Measurements from ENCODE around the gene SPSB1. TPM values are rescaled to one million over a fixed set of nuclear protein-coding genes. Genes with fewer than 3 reads are reported as not detected.

The SPSB1 gene
- total RNA-seq, 4 donors from 2014 or later, result 33.5 to 111 (median 76.3) TPM

DNA sequence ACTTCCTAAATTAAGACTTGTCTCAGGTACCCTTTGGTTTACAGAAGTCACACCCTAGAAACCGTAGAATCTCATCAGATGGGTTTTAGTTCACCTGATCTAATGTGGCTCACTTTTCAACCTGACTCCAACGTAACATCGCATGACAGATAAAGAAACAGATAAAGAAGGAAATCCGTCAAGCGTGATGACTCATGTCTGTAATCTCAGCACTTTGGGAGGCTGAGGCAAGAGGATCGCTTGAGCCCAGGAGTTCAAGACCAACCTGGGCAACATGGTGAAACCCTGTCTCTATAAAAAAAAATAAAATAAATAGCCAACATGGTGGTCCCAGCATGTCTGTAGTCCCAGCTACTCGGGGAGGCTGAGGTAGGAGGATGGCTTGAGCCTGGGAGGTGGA is 97.3 kb downstream of the SPSB1 start:
- TF ChIP-seq, protein P1, sequence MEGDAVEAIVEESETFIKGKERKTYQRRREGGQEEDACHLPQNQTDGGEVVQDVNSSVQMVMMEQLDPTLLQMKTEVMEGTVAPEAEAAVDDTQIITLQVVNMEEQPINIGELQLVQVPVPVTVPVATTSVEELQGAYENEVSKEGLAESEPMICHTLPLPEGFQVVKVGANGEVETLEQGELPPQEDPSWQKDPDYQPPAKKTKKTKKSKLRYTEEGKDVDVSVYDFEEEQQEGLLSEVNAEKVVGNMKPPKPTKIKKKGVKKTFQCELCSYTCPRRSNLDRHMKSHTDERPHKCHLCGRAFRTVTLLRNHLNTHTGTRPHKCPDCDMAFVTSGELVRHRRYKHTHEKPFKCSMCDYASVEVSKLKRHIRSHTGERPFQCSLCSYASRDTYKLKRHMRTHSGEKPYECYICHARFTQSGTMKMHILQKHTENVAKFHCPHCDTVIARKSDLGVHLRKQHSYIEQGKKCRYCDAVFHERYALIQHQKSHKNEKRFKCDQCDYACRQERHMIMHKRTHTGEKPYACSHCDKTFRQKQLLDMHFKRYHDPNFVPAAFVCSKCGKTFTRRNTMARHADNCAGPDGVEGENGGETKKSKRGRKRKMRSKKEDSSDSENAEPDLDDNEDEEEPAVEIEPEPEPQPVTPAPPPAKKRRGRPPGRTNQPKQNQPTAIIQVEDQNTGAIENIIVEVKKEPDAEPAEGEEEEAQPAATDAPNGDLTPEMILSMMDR (IDR thresholded peaks at IDR 0.05), result no peak
- ATAC-seq (ENCODE audit: low FRiP score), result no peak

DNA sequence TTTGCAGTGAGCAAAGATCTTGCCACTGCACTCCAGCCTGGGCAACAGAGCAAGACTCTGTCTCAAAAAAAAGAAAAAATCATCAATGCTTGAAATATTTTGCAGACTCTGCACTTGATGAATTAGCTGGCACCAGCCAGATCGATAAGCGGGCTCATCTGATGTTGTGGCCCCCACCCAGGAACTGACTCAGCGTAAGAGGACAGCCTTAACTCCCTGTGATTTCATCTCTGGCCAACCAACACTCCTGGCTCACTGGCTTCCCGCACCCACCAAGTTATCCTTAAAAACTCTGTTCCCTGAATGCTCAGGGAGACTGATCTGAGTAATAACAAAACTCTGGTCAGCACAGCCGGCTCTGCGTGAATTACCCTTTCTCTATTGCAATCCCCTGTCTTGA is 98.9 kb downstream of the SPSB1 start:
- ATAC-seq (ENCODE audit: low FRiP score), result no peak
- DNase-seq (ENCODE audit: low spot score), result no peak
- TF ChIP-seq, protein P1 (IDR thresholded peaks at IDR 0.05), result no peak

More for the DNA sequence above, 97.3 kb downstream of the SPSB1 start:
- no peak for DNase-seq (ENCODE audit: low spot score)

DNA sequence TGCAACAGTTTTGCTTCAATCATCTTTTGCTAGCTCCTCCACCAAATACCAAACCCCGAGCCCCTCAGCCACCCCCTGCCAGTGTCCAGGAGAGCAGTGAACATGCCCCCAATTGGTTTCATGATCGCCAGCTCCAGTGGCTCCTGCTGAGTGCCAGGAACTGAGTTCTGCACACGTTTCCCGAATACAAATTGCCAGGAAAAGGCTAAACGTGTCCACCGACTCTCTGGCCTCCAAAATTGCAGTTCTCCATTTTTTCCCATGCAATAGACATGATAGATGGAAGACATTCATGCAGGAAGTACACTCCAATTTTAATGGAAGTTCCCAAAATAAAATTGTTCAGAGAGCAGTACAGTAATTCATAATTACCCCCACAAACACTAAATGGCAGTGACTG is 101.3 kb downstream of the SPSB1 start:
- TF ChIP-seq, protein P1 (IDR thresholded peaks at IDR 0.05), result no peak
- ATAC-seq (ENCODE audit: low FRiP score), result no peak
- DNase-seq (ENCODE audit: low spot score), result no peak

DNA sequence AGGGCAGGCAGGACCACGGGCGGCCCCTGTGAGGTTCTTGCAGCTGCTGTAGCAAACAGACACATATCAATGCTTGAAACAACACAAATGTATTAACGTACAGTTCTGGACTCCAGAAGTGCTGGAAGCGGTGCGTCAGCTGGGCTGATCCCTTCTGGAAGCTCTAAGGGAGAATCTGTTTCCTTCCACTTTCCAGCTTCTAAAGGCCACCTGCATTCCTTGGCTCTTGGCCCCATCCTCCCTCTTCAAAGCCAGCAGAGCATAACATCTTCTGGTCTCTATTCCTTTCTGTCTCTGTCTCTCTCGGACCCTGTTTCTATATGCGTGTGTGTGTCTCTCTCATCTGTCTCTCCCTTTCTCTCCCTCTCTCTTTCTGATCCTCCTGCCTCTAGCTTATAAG is 102.3 kb downstream of the SPSB1 start:
- TF ChIP-seq, protein P1 (IDR thresholded peaks at IDR 0.05), result no peak
- no peak for ATAC-seq (ENCODE audit: low FRiP score)
- no peak for DNase-seq (ENCODE audit: low spot score)

DNA sequence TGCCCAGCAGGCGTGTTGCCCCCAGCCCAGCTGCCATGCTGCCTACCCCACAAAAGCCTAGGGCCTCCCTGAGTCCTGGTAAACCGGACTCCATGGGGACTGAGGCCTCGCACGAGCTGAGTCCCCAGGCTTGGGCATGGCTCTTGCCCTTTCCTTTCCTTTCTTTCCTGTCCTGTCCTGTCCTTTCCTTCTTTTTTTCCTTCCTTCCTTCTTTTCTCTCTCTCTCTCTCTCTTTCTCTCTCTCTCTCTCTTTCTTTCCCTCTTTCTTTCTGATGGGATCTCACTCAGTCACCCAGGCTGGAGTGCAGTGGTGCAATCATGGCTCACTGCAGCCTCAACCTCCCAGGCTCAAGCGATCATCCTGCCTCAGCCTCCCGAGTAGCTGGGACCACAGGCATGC is 104.4 kb downstream of the SPSB1 start:
- TF ChIP-seq, protein P1 (IDR thresholded peaks at IDR 0.05), result no peak
- no peak for ATAC-seq (ENCODE audit: low FRiP score)
- DNase-seq (ENCODE audit: low spot score), result no peak

DNA sequence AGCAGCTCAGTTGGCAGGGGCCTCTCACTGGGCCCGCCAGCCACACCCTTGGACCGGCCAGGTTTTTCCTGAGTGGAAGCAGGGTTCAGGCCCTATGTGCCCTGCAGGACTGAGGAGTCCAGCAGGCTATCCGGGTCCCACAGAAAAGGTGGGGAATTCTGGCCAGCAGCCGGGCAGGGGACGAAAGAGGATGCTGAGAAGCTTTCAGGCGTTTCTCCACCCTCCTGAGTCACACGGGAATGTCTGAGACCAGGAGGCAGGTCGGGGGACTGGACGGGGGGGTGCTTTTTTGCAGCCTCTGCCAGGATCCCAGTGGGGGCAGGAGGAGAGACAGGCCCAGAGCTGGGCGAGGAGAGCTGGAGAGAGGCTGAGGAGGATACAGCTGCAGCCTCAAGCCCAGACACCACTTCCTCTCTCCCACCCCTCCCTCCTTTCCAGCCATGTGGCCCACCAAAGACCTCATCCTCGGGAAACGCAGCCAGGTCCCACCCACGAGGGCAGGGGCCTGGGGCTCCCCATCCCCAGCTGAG is 105.4 kb downstream of the SPSB1 start:
- DNase-seq (ENCODE audit: low spot score) (no peak), ATAC-seq (ENCODE audit: low FRiP score) (no peak)
- TF ChIP-seq, protein P1 (IDR thresholded peaks at IDR 0.05), result no peak

All from omental fat pad (tissue), 4 donors.